Fibroblast of skin of left biceps (primary cell): Measurements from ENCODE around the gene CCDC171.
A peak's percentile ranks its signal among the peaks of the same experiment; 100 is the strongest.
"Not testable (repeated sequence)": the region's sequence is repeated elsewhere in the genome, so short reads cannot be mapped to it uniquely, and the experiment has no call there.

Experiments used
- DNase-seq, 2 experiments: peaks; one replicate each; pipeline ENCODE4 v3.0.0-alpha.2; 2013; ENCODE audit warnings: low read depth in 2 of 2

The CCDC171 gene

DNA sequence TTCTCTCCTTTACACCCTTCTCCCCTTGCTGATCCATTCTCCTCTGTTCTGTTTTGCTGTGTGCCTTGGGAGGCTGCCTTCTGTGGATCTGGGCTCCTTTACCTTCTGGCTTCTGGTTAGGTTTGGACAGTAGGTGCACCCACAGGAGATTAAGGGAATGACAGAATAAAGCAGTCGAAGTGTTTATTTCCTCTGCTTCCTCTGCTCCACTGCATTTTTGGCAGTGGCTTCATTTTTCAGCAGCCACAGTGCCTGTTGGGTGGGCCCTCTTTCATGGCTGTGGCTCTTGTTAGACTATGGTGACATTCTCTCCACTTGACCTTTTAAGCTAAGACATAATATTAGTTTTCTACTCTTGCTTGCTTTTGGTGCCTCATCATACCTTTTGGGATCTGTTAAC is 144.1 kb downstream of the CCDC171 start:
- DNase-seq, result no peak

DNA sequence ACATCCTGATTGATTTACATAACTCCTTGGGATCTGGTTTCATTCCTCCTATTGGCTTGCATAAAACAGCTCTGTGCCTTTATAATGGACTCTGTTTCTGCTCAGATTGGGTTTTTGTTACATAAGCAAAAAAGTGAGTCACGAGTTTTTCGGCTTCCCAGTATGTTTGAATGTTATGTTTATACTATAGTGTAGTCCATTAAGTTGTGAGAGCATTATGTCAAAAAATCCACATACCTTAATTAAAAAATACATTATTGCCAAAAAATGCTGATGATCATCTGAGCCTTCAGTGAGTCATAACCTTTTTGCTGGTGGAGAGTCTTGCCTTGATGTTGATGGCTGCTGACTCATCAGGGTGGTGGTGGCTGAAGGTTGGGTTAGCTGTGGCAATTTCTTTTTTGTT is 144.6 kb downstream of the CCDC171 start:
- DNase-seq, result peak; percentile 80 to 83

DNA sequence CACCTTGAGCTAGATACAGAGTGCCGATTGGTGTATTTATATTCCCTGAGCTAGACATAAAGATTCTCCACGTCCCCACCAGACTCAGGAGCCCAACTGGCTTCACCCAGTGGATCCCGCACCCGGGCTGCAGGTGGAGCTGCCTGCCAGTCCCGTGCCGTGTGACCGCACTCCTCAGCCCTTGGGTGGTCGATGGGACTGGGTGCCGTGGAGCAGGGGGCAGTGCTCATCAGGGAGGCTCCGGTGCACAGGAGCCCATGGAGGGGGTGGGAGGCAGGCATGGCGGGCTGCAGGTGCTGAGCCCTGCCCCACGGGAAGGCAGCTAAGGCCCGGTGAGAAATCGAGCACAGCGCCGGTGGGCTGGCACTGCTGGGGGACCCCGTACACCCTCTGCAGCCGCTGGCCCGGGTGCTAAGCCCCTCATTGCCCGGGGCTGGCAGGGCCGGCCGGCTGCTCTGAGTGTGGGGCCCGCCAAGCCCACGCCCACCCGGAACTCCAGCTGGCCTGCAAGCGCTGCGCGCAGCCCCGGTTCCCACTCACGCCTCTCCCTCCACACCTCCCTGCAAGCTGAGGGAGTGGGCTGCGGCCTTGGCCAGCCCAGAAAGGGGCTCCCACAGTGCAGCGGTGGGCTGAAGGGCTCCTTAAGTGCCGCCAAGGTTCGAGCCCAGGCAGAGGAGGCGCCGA is 147.2 kb downstream of the CCDC171 start:
- DNase-seq, result not testable (repeated sequence)

DNA sequence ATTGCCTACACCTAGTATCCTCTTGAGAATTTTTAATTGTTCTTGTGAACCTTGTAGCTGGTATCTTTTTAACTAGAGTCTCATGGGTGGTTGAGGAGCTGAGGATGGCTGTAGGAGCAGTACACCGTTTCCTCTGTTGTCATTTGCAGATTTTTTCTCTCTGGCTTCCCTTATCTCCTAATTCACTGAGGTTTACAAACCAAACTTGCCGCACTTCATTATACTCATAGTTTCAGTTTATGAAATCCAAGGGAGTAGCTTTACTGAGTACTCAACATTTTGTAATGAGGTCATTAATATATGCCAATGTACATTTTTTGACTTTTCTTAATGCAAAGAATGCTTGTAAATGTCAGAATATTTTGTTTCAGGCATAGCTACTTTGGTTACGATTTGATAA is 154.2 kb downstream of the CCDC171 start:
- DNase-seq, result no peak

DNA sequence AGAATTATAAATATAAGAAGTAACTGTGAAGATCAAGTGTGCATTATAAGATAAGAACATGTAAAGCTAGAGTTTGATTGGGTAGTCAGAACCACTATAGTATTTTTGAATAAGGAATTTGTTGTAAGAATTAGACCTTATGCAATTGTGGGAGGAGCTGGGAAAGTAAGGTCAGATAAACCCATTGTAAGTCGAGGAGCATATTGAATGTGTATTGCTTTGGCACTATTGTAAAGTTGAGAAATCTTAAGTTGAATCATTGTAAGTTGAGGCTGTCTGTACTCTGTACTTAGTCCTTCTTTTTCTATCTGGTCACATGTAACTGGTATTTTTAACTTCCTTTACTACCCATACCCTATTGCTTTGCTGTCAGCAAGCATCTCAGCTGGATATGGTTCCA is 158.7 kb downstream of the CCDC171 start:
- DNase-seq, result no peak

DNA sequence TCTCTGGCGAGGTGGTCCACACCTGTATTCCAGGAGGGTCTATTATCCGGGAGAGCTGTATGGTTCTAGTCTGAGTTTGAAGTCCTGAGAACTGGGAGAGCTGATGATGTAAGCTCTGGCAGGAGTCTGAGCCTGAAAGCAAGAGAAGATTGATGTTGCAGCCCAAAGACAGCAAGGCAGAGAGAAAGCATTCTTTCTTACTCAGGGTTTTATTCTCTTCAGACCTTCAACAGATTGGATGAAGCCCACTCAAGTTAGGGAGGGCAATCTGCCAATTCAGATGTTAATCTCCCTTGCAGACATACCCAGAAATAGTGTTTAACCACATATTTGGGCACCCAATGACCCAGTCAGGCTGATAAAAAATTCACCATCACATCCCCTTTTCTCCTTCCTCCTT is 159.1 kb downstream of the CCDC171 start:
- DNase-seq, result no peak

DNA sequence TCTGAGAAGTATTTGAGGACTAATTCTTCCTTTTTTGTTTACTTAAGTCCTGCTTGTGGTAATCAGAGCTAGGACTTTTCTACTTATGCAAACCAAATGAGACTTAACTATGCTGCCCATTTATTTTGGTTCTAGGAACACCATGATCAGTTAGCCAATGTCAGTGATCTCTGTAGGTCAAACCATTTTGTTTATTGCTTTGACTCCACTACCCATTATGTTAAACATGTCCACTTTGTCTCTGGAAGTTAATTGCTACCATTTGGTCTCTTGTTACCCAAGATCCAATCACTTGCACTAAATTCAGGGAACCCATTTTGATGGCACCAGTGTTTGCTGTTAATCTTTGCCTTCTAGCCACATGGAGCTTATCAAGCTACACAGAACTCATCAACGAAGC is 161.9 kb downstream of the CCDC171 start:
- DNase-seq, result no peak

DNA sequence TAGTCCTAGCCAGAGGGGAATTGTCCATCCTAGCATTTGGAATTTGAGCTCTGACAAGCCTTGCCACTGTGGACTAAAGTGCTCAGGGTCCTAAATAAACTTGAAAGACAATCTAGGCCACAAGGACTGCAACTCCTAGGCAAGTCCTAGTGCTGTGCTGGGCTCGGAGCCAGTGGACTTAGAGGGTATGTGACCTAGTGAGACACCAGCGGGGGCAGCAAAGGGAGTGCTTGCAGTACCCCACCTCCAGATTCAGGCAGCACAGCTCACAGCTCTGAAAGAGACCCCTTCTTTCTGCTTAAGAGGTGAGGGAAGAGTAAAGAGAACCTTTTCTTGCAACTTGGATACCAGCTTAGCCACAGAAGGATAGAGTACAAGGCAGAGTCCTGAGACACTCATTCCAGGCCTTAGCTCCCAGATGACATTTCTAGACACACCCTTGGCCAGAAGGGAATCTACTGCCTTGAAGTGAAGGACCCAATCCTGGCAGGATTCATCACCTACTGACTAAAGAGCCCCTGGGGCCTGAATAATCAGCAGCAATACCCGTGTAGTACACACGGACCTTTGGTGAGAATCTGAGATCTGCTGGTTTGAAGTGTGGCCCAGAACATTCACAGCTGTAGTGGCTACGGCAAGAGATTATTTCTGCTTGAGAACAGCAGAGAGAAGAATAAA is 164.6 kb downstream of the CCDC171 start:
- no peak for DNase-seq

DNA sequence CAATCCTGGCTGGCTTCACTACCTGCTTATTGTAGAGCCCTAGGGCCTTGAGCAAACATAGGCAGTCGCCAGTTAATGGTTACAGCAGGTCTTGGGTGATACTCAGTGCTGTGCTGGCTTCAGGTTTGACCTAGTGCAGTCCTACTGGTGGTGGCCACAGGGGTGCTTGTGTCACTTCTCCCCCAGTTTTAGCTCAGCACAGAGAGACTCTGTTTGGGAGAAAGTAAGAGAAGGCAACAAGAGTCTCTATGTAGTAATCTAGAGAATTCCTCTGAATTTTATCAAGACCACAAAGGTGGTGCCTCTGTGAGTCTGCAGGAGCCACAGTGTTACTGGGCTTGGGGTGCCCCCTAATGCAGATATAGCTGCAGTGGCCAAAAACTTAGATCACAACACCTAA is 165.6 kb downstream of the CCDC171 start:
- no peak for DNase-seq

DNA sequence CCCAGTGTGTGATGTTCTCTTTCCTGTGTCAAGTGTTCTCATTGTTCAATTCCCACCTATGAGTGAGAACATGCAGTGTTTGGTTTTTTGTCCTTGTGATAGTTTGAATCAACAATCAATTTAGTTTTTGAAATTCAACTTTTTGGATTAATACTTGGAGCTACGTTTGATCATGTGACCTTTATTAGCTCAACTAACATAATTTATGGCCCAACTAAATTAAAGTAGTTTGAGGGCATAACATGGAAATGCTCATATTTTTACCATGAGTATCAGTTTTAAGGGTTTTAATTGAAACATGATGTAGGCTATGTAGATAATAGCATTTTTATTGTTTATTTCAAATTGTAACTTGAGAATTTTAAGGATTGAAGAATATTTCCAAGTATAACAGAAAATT is 168.0 kb downstream of the CCDC171 start:
- no peak for DNase-seq

DNA sequence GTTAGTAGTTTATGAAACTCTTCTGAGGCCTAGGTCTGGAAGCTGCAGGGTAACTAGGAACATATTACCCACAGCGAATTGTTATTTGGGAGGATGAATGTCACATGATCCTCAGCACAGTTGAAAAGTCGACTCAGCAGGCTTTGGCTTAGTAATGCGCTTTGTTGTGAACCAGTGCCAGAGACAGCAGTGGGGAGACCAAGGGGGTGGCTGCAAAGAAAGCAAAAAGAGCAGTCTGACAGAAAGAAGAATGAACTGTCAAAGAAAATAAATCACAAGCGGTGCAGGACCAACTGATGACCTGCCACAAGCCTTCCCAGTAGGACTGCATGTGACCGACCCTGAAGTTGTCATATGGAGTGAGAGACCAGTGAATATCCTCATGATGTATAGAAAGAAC is 170.0 kb downstream of the CCDC171 start:
- DNase-seq, result no peak

DNA sequence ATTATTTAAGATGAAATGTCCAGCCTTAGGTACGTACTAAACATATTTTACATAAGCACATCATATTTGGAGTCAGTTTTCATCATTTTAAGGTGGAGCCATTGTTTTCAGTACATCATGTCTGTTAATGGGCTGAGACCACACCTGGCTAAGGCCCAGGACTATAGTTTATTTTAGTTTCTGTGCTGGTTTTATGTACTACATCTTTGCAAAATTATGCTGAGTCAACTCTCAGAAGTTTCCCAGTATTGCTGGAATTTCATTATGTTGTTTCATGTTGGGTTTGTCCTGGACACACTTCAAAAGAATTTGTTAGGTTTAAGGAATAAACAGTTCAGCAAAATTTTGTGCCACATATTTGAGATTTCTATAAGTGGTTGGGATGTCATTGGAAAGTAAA is 171.2 kb downstream of the CCDC171 start:
- DNase-seq, result peak; percentile 37 to 42

DNA sequence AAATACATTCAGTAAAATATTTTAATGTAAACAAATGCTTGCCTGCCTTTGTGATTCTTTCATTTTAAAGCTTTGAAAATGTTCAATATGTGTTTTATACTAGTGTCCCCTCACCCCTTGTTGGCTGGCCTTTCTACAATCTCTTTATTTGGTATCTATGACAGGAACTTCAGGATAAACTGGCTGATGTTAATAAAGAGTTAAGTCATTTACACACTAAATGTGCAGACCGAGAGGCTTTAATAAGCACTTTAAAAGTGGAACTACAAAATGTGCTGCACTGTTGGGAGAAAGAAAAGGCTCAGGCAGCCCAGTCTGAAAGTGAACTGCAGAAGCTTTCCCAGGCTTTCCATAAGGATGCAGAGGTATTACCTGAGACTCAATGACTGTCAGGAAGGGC is 171.8 kb downstream of the CCDC171 start:
- no peak for DNase-seq

DNA sequence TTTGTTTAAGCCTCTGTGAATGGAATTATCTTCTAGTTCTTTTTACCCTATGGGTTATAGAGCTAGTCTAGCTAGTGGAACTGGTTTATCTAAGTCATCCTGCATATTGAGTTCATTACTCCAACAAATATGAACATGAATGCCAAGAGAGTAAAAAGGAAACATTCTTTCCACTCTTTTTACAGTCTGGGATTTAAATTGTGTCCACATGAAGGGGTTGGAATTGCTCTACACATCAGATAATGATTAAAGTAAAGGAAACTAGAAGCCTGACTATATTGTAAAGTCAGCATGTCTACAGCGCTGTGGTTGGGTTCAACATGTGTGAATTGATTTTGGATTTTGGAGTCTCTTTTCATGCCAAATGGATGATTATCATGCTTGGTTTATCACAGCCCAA is 173.1 kb downstream of the CCDC171 start:
- peak; percentile 81 to 87 for DNase-seq

DNA sequence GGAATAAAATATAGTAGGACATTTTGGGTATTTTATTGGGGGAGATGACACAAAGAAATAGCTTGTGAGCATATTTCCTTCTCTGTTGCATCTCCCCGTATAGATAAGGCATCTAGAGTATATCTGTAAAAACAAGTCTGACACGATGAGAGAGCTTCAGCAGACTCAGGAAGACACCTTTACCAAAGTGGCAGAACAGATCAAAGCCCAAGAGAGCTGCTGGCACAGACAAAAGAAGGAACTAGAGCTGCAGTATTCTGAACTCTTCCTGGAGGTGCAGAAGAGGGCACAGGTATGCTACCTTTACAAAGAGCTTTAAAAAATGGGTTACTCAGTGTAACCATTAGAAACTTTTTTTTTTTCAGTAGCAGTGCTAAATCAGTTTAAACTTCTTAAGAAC is 176.7 kb downstream of the CCDC171 start:
- DNase-seq, result no peak

DNA sequence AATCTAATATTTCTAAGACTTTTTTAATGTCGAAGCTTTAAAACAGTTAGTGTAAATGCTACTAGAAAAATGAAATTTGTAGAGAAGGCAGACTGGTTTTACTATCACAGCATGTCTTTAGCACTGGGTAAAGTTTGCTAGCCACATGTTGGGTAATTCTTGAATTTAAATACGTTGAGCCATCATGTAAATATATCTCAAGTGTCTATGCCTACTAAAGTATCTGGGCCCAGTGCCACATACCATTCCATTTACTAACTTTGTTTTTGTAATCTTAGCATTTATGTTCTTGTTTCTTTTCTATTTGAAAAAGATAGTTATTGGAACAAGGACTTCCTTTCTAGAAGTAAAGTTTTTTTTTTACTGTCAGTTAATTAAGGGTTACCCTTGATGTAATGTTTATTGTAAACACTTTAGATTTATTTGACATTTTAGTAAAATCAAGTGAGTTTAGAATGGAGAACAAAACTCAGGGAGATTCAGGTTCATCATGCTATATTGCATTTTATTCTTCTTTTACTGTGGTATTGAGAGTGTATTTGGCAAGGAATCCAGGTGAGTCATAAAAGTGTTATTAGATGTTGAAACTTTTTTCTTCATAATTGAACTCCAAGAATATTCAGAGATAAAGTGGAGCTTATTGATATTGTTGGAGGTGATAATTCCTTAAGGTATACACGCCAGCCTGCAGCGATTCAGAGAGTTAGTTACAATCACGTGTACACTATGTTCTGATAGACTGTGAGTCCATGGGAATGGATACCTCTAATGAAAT is 182.4 kb downstream of the CCDC171 start:
- DNase-seq, result peak; percentile 71 to 74

DNA sequence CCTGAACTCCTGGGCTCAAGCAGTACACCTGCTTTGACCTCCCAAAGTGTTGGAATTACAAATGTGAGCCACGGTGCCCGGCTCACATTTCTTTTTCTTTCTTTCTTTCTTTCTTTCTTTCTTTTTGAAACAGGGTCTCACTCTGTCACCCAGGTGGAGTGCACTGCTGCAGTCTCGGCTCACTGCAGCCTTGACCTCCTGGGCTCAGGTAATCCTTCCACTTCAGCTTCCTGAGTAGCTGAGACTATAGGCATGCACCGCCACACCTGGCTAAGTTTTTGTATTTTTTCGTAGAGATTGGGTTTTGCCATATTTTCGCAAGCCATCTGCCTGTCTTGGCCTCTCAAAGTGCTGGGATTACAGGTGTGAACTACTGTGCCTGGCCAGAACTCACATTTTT is 183.7 kb downstream of the CCDC171 start:
- no peak for DNase-seq

DNA sequence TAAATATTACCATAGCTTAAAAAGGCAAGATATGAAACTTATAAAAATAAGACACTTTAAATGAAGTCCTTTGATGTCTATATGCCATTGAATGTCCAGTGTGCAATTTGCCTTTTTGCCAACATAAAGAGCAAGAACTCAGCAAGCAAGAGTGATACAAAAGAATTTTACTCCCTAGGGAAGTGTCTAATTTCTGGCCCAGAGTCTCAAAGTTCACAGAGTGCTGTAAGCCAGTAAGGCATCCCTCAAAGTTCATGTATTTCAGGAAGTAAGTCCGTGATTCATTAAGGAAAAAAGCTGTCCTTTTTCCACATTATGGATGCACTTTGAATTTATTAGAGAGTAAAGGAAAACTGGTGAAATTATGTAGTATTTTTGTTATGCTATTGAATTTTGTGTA is 185.2 kb downstream of the CCDC171 start:
- DNase-seq, result no peak

DNA sequence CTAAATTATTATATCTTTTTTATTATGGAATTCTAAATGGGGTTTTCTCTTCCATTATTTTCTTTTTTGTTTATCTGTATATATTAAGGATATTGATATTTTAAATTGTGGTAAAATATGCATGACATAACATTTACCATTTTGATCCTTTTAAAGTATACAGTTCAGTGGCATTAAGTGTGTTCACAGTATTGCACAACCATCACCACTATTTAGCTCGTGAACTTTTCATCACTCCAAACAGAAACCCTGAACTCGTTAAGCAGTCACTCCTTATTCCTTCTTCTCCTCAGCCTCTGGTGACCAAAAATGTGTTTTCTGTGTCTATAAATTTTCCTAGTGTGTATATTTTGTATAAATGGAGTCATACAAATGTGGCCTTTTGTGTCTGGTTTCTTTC is 188.2 kb downstream of the CCDC171 start:
- DNase-seq, result no peak

DNA sequence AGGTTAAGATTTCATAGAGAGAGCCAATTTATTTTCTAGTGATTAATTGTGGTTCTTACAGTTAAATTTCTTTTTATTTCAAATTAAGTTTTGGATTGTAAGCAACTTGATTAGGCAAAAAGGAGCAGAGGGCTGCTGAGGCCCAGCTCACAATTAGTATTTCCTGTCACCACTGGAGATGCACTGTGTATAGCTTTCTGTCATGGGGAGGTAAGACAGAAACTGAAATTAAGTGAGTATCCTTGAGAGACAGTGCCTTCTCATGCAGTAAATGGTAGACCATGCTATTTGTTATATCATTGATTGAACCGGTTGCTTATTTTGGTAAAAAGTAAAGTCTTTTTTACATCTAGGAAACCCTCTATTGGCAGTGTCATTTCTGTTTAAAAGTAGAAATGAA is 190.7 kb downstream of the CCDC171 start:
- no peak for DNase-seq

DNA sequence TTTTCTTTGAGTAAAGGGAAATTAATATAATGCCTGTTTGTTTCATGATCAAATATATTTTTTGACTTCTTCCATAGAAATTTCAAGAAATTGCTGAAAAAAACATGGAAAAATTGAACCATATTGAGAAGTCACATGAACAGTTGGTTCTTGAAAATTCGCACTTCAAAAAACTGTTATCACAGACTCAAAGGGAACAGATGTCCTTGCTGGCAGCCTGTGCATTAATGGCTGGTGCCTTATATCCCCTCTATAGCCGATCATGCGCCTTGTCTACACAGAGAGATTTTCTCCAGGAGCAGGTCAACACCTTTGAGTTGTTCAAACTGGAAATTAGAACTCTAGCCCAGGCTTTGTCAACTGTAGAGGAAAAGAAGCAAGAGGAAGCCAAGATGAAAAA is 191.4 kb downstream of the CCDC171 start:
- no peak for DNase-seq

DNA sequence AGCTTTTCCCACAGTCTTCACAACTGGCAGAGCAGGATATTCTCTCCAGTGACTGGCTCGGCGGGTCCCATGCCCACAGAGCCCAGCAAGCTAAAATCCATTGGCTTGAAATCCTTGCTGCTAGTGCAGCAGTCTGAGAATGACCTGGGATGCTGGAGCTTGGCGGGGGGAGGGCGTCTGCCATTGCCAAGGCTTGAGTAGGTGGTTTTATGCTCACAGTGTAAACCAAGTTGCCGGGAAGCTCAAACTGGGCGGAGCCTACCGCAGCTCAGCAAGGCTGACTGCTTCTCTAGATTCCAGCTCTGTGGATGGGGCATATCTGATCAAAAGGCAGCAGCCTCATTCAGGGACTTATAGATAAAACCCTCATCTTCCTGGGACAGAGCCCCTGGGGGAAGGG is 194.1 kb downstream of the CCDC171 start:
- DNase-seq, result no peak

DNA sequence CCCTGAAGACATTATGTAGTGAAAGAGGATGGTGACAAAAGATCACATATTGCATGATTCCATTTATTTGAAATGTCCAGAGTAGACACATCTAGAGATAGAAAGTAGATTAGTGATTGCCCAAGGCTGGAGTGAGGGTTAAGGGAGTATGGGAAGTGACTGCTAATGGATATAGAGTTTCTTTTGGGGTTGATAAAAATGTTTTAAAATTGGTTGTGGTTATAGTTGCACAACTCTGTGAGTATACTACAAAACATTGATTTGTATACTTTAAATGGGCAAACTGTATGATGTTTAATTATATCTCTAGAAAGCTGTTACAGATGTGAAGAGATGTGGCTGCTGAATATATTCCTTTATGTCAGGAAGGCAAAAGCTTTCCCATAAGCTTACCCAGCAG is 202.8 kb downstream of the CCDC171 start:
- DNase-seq, result no peak
